HepG2 (cell line): ENCODE data around the gene BBOF1. TPM values are rescaled to one million over a fixed set of nuclear protein-coding genes. Genes with fewer than 3 reads are reported as not detected.

Experiments
- ATAC-seq: fragments of 200-7000 bp; cut with Tn5 transposase; 3 replicates; pipeline ENCODE4 v1.9.1; 2020; ENCODE audit warnings: mild to moderate bottlenecking, moderate library complexity
- BruUV-seq: library from RNA; stranded (reverse); fragments of 400-500 nt; replicated peaks from 2 replicates; lab custom pipeline; 2021; lab: Mats Ljungman, UMichigan
- CTCF ChIA-PET: fragments of 300-600 bp; formaldehyde crosslinking; extraction: SDS; loops from one replicate; lab custom pipeline; 2021; ENCODE audit warnings: low total read pairs, inconsistent platforms, low intra/inter-chr PET ratio; lab: Yijun Ruan, JAX
- POLR2A ChIA-PET: fragments of 350-600 bp; sonication (Branson Sonifier 250); formaldehyde crosslinking; loops from one replicate; lab custom pipeline; 2020; ENCODE audit warnings: antibody characterized with exemption, inconsistent platforms; lab: Yijun Ruan, JAX
- DNase-seq: peaks from one replicate; pipeline ENCODE4 v3.0.0-alpha.2; 2015; ENCODE audit warnings: low spot score
- FAIRE-seq: peaks from 3 replicates; lab custom pipeline; 2011; peaks lifted over from hg19 to GRCh38; lab: Jason Lieb, UNC
- H2AFZ ChIP-seq: one replicate; pipeline ENCODE4 v1.6.1; 2011; ENCODE audit warnings: low read length, inconsistent platforms
- H3K27ac ChIP-seq: fragments of 300-600 bp; 3 replicates; pipeline ENCODE4 v1.8.0; 2011; ENCODE audit warnings: mixed run types, mild to moderate bottlenecking, mixed read lengths, low read length, inconsistent platforms; ENCODE audit not compliant: insufficient read depth; ENCODE audit errors: extremely low read length
- H3K27me3 ChIP-seq, 2 experiments: fragments of 200-600 bp in 1 of 2; 2 replicates in 1 of 2; 3 replicates in 1 of 2; pipeline versions ENCODE4 v1.6.0 to v1.8.0; 2011; ENCODE audit warnings: low read length in 2 of 2, mild to moderate bottlenecking in 2 of 2, moderate library complexity in 2 of 2, inconsistent platforms in 1 of 2; ENCODE audit not compliant: insufficient read depth in 2 of 2, control insufficient read depth in 1 of 2
- H3K36me3 ChIP-seq, 2 experiments: fragments of 200-600 bp in 1 of 2; replicated peaks in 1 of 2; 2 replicates in 1 of 2; 3 replicates in 1 of 2; pipeline versions ENCODE4 v1.5.1 to v1.8.0; 2011; ENCODE audit warnings: low read length in 2 of 2, inconsistent platforms in 1 of 2; ENCODE audit not compliant: insufficient read depth in 2 of 2, control insufficient read depth in 1 of 2
- H3K4me1 ChIP-seq: 2 replicates; pipeline ENCODE4 v1.5.1; 2012; ENCODE audit warnings: low read length, inconsistent platforms; ENCODE audit not compliant: insufficient read depth
- H3K4me2 ChIP-seq: 2 replicates; pipeline ENCODE4 v1.6.0; 2011; ENCODE audit warnings: low read depth, low read length, inconsistent platforms
- H3K4me3 ChIP-seq, 3 experiments: fragments of 200-600 bp in 1 of 3; sonication (generic), shearing (Covaris generic) in 1 of 3; replicated peaks in 1 of 3; 2 replicates each; pipeline ENCODE4 v1.5.1; 2011 to 2016; ENCODE audit warnings: low read length in 3 of 3, inconsistent platforms in 2 of 3, low read depth in 2 of 3, mild to moderate bottlenecking in 2 of 3, control low read depth in 1 of 3, mixed read lengths in 1 of 3; ENCODE audit not compliant: insufficient read depth in 1 of 3
- H3K79me2 ChIP-seq: one replicate; pipeline ENCODE4 v1.6.1; 2011; ENCODE audit warnings: low read length, inconsistent platforms; ENCODE audit not compliant: insufficient read depth
- H3K9ac ChIP-seq: 2 replicates; pipeline ENCODE4 v1.6.0; 2011; ENCODE audit warnings: mild to moderate bottlenecking, low read depth, low read length, inconsistent platforms; ENCODE audit not compliant: insufficient read depth
- H3K9me3 ChIP-seq: 2 replicates; pipeline ENCODE4 v1.5.1; 2012; ENCODE audit warnings: mild to moderate bottlenecking, low read length
- H4K20me1 ChIP-seq: 2 replicates; pipeline ENCODE4 v1.6.0; 2011; ENCODE audit warnings: inconsistent platforms, mild to moderate bottlenecking, low read length, moderate library complexity; ENCODE audit not compliant: insufficient read depth
- CEBPG ChIP-seq: IDR thresholded peaks from 2 replicates; pipeline ENCODE4 v1.6.1; 2016
- HDAC6 ChIP-seq: fragments of 200-600 bp; sonication (generic); IDR thresholded peaks from 2 replicates; pipeline ENCODE4 v1.7.0; 2017; ENCODE audit warnings: mild to moderate bottlenecking, antibody characterized with exemption, low read length, low read depth
- JUNB ChIP-seq: sonication (generic); formaldehyde crosslinking; IDR thresholded peaks from 2 replicates; pipeline ENCODE4 v1.8.0; 2022; ENCODE audit warnings: missing genetic modification reagents, mild to moderate bottlenecking, borderline replicate concordance
- KDM4B ChIP-seq: sonication (generic); formaldehyde crosslinking; IDR thresholded peaks from 2 replicates; pipeline ENCODE4 v1.4.0; 2020; ENCODE audit warnings: missing genetic modification reagents
- KDM5A ChIP-seq: fragments of 200-600 bp; sonication (generic); IDR thresholded peaks from 2 replicates; pipeline ENCODE4 v1.7.0; 2018; ENCODE audit warnings: antibody characterized with exemption, mild to moderate bottlenecking, low read length, borderline replicate concordance
- KMT2A ChIP-seq: sonication (generic); formaldehyde crosslinking; IDR thresholded peaks from 2 replicates; pipeline ENCODE4 v1.4.0; 2020; ENCODE audit warnings: missing genetic modification reagents
- POLR2AphosphoS5 ChIP-seq: IDR thresholded peaks from 2 replicates; pipeline ENCODE4 v1.6.1; 2012; ENCODE audit warnings: low read depth, low read length
- RAD21 ChIP-seq: fragments of 450-650 bp; formaldehyde crosslinking; IDR thresholded peaks from 2 replicates; pipeline ENCODE4 v1.5.0; 2020; ENCODE audit warnings: mild to moderate bottlenecking
- SAP130 ChIP-seq: IDR thresholded peaks from 2 replicates; pipeline ENCODE4 v1.6.1; 2016; ENCODE audit warnings: low read depth
- SRF ChIP-seq: IDR thresholded peaks from 2 replicates; pipeline ENCODE4 v1.6.1; 2011; ENCODE audit warnings: mild to moderate bottlenecking, low read depth, low read length, moderate library complexity
- YY1 ChIP-seq: IDR thresholded peaks from 2 replicates; pipeline ENCODE4 v1.6.1; 2011; ENCODE audit warnings: low read length, low read depth, moderate library complexity, mild to moderate bottlenecking; ENCODE audit not compliant: insufficient read depth, insufficient replicate concordance
- ZFP1 ChIP-seq: IDR thresholded peaks from 2 replicates; pipeline ENCODE4 v1.6.1; 2016
- ZNF296 ChIP-seq: sonication (generic); formaldehyde crosslinking; conservative IDR thresholded peaks from 2 replicates; pipeline ENCODE4 v1.5.0; 2020; ENCODE audit warnings: mild to moderate bottlenecking, missing genetic modification reagents
- WGBS: methylation state at CpG from one replicate; pipeline ENCODE4 v1.1.6; 2017; ENCODE audit warnings: low lambda C conversion rate; 5-methylcytosine and 5-hydroxymethylcytosine counted together
- in situ Hi-C: cut with HindIII; loops from 2 replicates; pipeline ENCODE4 v1.10.0; 2017; ENCODE audit warnings: low pct_unique_long_range_greater_than_20kb; ENCODE audit not compliant: extremely low pct_ligation_motif_present
- intact Hi-C: fragments of 100-400 bp; cut with micrococcal nuclease; formaldehyde crosslinking; loops from one replicate; pipeline ENCODE4 v1.10.0; 2022; ENCODE audit not compliant: unreplicated experiment
- polyA plus RNA-seq, 8 experiments: library from polyadenylated mRNA; depleted of rRNA in 3 of 8; stranded (reverse) in 7 of 8; unstranded in 1 of 8; fragments of >200 nt; fragmentation: Illumina TruSeq in 4 of 8; extraction: Trizol in 4 of 8; gene quantifications; 2 replicates each; pipeline versions ENCODE4 v1.2.1 to v1.2.3, GENCODE V29; 2011 to 2016; ENCODE audit warnings: low read depth in 4 of 8, missing spikeins in 1 of 8, mixed read lengths in 1 of 8; ENCODE audit not compliant: insufficient read depth in 1 of 8
- total RNA-seq, 5 experiments: library from RNA; depleted of rRNA; stranded (reverse); fragments of >200 nt; fragmentation: Illumina TruSeq; extraction: Trizol; gene quantifications; 2 replicates each; pipeline ENCODE4 v1.2.3, GENCODE V29; 2016; ENCODE audit warnings: low read depth in 1 of 5
- TF ChIP-seq, protein P1 (sequence below): IDR thresholded peaks from 2 replicates; pipeline ENCODE4 v1.6.1; 2016; ENCODE audit warnings: low read depth, control low read depth
- TF ChIP-seq, protein P2 (sequence below): sonication (generic); formaldehyde crosslinking; IDR thresholded peaks from 2 replicates; pipeline ENCODE4 v1.5.1; 2020; ENCODE audit warnings: mild to moderate bottlenecking, missing genetic modification reagents, moderate library complexity

BBOF1 gene
- total and polyA plus RNA-seq, 2 of the 13 experiments (the other 11 are each of a cell fraction or from before 2014, with no cell fraction given): 1.6 to 2.3 TPM

DNA sequence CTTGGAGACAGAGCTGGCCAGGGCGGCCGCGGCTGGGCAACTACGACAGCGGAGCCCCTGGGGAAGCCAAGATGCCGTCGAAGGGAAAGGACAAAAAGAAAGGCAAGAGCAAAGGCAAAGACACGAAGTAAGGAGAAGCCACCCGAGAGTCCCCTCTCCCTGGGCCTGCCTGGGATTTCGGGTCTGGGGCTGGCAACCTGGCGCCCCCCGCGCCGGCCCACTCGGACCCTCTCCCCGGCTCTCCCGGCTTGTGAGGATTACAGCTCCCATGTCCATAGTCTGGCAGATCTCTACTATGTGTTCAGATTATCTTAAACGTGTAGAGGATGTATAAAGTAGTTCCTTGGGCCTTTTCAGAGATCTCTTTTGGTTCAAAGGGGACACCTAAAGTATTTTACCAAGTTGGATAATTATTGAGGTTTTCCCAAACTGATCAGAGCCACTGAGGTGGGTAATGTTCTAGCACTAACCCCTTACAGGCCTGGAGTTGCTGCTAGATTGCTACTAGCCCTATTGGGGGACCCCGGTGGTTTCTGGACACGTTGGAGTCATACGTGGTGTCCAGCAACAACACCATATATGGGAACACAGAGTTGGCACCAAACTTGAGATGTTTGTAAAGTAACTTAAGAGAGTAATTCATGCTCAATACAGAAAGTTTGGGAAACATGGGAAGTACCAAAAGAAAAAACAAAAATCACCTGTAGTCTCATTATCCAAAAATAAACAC, 424 bp downstream of the BBOF1 start:
- H3K4me1 ChIP-seq: peaks cover 62% of the 10 kb centered on the region
- in situ Hi-C loops: loop anchor here (5.0 kb wide), 1 partner anchor 67 kb away; the partner anchor contains the start of genes COQ6 and FAM161B
- TSS peak; percentile 79 for BruUV-seq
- DNase-seq (peak; percentile 23), FAIRE-seq (no peak), ATAC-seq (peak; percentile 20)
- no peaks in the 10 kb centered on the region for H4K20me1 ChIP-seq
- H3K79me2 ChIP-seq: peaks cover 19% of the 10 kb centered on the region
- ChIA-PET CTCF (no interaction called here), POLR2A (interaction anchor here (0.7 to 2.2 kb wide), 9 partner anchors 13 to 168 kb away, joined by 3 to 70 read pairs (median 6); partner anchors contain the start of genes COQ6, FAM161B, PTGR2 and ZNF410)
- peak overlapping the region; percentile 80 for H3K9ac ChIP-seq
- peak overlapping the region; percentile 82 to 91 (median 82) for H3K4me3 ChIP-seq
- no peaks in the 10 kb centered on the region for H3K9me3 ChIP-seq
- intact Hi-C loops: no loop called here
- 1% methylated on average over 21 of the region's 21 CpGs for WGBS
- peak overlapping the region; percentile 77 for H3K27ac ChIP-seq
- H3K4me2 ChIP-seq: peak overlapping the region; percentile 94
- no peaks in the 10 kb centered on the region for H3K36me3 ChIP-seq
- peak overlapping the region; percentile 80 for H2AFZ ChIP-seq
- no peaks in the 10 kb centered on the region for H3K27me3 ChIP-seq
- TF ChIP-seq, protein P1, sequence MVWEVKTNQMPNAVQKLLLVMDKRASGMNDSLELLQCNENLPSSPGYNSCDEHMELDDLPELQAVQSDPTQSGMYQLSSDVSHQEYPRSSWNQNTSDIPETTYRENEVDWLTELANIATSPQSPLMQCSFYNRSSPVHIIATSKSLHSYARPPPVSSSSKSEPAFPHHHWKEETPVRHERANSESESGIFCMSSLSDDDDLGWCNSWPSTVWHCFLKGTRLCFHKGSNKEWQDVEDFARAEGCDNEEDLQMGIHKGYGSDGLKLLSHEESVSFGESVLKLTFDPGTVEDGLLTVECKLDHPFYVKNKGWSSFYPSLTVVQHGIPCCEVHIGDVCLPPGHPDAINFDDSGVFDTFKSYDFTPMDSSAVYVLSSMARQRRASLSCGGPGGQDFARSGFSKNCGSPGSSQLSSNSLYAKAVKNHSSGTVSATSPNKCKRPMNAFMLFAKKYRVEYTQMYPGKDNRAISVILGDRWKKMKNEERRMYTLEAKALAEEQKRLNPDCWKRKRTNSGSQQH: 0 out of 2 replicates have a peak, but pooled peaks have one; percentile 8
- no peak for TF ChIP-seq JUNB
- TF ChIP-seq POLR2AphosphoS5: 0 out of 2 replicates have a peak, but pooled peaks have one; percentile 7
- TF ChIP-seq YY1: peak; percentile 41
- no peak for TF ChIP-seq CEBPG (CRISPR knock-in tag)
- no peak for TF ChIP-seq ZNF296 (CRISPR knock-in tag)
- no peak for TF ChIP-seq KDM4B (CRISPR knock-in tag)
- peak; percentile 94 for TF ChIP-seq SRF
- TF ChIP-seq, protein P2, sequence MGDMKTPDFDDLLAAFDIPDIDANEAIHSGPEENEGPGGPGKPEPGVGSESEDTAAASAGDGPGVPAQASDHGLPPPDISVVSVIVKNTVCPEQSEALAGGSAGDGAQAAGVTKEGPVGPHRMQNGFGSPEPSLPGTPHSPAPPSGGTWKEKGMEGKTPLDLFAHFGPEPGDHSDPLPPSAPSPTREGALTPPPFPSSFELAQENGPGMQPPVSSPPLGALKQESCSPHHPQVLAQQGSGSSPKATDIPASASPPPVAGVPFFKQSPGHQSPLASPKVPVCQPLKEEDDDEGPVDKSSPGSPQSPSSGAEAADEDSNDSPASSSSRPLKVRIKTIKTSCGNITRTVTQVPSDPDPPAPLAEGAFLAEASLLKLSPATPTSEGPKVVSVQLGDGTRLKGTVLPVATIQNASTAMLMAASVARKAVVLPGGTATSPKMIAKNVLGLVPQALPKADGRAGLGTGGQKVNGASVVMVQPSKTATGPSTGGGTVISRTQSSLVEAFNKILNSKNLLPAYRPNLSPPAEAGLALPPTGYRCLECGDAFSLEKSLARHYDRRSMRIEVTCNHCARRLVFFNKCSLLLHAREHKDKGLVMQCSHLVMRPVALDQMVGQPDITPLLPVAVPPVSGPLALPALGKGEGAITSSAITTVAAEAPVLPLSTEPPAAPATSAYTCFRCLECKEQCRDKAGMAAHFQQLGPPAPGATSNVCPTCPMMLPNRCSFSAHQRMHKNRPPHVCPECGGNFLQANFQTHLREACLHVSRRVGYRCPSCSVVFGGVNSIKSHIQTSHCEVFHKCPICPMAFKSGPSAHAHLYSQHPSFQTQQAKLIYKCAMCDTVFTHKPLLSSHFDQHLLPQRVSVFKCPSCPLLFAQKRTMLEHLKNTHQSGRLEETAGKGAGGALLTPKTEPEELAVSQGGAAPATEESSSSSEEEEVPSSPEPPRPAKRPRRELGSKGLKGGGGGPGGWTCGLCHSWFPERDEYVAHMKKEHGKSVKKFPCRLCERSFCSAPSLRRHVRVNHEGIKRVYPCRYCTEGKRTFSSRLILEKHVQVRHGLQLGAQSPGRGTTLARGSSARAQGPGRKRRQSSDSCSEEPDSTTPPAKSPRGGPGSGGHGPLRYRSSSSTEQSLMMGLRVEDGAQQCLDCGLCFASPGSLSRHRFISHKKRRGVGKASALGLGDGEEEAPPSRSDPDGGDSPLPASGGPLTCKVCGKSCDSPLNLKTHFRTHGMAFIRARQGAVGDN (CRISPR knock-in tag): peak; percentile 8; the same call in 1 of the 2 replicates
- peak; percentile 91 for TF ChIP-seq SAP130 (CRISPR knock-in tag)
- peak; percentile 14; the same call in 1 of the 2 replicates for TF ChIP-seq KDM5A
- no peak for TF ChIP-seq KMT2A (CRISPR knock-in tag)
- TF ChIP-seq RAD21 (CRISPR knock-in tag): no peak
- 0 out of 2 replicates have a peak, but pooled peaks have one; percentile 1 for TF ChIP-seq ZFP1
- no peak for TF ChIP-seq HDAC6
